Ovary (tissue), 3 donors: ENCODE results near the gene WFDC2.

ENCODE experiments used
- EP300 ChIP-seq: sonication (generic); formaldehyde crosslinking; IDR thresholded peaks from one replicate; pipeline ENCODE4 v1.6.1; 2017; ENCODE audit warnings: antibody characterized with exemption
- POLR2A ChIP-seq: fragments of 450-650 bp; IDR thresholded peaks from one replicate; pipeline ENCODE4 v1.6.1; 2017; ENCODE audit warnings: antibody characterized with exemption, mild to moderate bottlenecking, moderate library complexity
- TF ChIP-seq, protein P1 (sequence below), 3 donors: fragments of 450-650 bp in 2 of 3; fragments of 200-600 bp in 1 of 3; IDR thresholded peaks; one replicate each; pipeline versions ENCODE4 v1.5.1 to v1.8.0; 2016 to 2022; ENCODE audit warnings: antibody characterized with exemption in 3 of 3, mild to moderate bottlenecking in 1 of 3
- donor health status: DM: no; HTN: no; CAD: no.

DNA sequence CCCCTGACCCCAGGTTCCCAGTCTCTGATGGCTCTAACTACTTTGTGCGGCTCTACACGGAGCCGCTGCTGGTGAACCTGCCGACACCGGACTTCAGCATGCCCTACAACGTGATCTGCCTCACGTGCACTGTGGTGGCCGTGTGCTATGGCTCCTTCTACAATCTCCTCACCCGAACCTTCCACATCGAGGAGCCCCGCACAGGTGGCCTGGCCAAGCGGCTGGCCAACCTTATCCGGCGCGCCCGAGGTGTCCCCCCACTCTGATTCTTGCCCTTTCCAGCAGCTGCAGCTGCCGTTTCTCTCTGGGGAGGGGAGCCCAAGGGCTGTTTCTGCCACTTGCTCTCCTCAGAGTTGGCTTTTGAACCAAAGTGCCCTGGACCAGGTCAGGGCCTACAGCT, 44.0 kb upstream of the WFDC2 start:
- TF ChIP-seq, protein P1, sequence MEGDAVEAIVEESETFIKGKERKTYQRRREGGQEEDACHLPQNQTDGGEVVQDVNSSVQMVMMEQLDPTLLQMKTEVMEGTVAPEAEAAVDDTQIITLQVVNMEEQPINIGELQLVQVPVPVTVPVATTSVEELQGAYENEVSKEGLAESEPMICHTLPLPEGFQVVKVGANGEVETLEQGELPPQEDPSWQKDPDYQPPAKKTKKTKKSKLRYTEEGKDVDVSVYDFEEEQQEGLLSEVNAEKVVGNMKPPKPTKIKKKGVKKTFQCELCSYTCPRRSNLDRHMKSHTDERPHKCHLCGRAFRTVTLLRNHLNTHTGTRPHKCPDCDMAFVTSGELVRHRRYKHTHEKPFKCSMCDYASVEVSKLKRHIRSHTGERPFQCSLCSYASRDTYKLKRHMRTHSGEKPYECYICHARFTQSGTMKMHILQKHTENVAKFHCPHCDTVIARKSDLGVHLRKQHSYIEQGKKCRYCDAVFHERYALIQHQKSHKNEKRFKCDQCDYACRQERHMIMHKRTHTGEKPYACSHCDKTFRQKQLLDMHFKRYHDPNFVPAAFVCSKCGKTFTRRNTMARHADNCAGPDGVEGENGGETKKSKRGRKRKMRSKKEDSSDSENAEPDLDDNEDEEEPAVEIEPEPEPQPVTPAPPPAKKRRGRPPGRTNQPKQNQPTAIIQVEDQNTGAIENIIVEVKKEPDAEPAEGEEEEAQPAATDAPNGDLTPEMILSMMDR (IDR thresholded peaks at IDR 0.05), result no peak
- no peak for TF ChIP-seq POLR2A
- TF ChIP-seq EP300, result no peak
